Neural crest cell (in vitro differentiated cells): ENCODE results near the gene LRRC45. TPM values are rescaled to one million over a fixed set of nuclear protein-coding genes. Genes with fewer than 3 reads are reported as not detected.

Experiments
- DNase-seq: peaks from one replicate; pipeline ENCODE4 v3.0.0; 2021; ENCODE audit warnings: low read depth, mixed read lengths, low spot score
- H3K27ac Mint-ChIP-seq: one replicate; pipeline ENCODE4 v1.8.0; 2021; ENCODE audit warnings: mild to moderate bottlenecking, mixed read lengths; ENCODE audit not compliant: unreplicated experiment
- H3K27me3 Mint-ChIP-seq: 2 replicates; pipeline ENCODE4 v1.8.0; 2021; ENCODE audit warnings: low read depth, mild to moderate bottlenecking, mixed read lengths
- H3K36me3 Mint-ChIP-seq: 2 replicates; pipeline ENCODE4 v1.8.0; 2021; ENCODE audit warnings: low read depth, mild to moderate bottlenecking, mixed read lengths
- H3K4me1 Mint-ChIP-seq: 2 replicates; pipeline ENCODE4 v1.8.0; 2021; ENCODE audit warnings: mixed read lengths
- H3K4me3 Mint-ChIP-seq: one replicate; pipeline ENCODE4 v1.8.0; 2021; ENCODE audit warnings: mild to moderate bottlenecking, mixed read lengths
- H3K9me3 Mint-ChIP-seq: 2 replicates; pipeline ENCODE4 v1.8.0; 2021; ENCODE audit warnings: mixed read lengths
- total RNA-seq: library from RNA; stranded (reverse); gene quantifications from 2 replicates; pipeline ENCODE4 v1.2.1, GENCODE V29; 2021
- TF ChIP-seq, protein P1 (sequence below): fragments of 200-600 bp; sonication (generic); conservative IDR thresholded peaks from 2 replicates; pipeline ENCODE4 v1.5.0; 2021; ENCODE audit warnings: antibody characterized with exemption, mild to moderate bottlenecking

LRRC45 gene
- total RNA-seq, 1 donor from 2014 or later, result 63.5 TPM

DNA sequence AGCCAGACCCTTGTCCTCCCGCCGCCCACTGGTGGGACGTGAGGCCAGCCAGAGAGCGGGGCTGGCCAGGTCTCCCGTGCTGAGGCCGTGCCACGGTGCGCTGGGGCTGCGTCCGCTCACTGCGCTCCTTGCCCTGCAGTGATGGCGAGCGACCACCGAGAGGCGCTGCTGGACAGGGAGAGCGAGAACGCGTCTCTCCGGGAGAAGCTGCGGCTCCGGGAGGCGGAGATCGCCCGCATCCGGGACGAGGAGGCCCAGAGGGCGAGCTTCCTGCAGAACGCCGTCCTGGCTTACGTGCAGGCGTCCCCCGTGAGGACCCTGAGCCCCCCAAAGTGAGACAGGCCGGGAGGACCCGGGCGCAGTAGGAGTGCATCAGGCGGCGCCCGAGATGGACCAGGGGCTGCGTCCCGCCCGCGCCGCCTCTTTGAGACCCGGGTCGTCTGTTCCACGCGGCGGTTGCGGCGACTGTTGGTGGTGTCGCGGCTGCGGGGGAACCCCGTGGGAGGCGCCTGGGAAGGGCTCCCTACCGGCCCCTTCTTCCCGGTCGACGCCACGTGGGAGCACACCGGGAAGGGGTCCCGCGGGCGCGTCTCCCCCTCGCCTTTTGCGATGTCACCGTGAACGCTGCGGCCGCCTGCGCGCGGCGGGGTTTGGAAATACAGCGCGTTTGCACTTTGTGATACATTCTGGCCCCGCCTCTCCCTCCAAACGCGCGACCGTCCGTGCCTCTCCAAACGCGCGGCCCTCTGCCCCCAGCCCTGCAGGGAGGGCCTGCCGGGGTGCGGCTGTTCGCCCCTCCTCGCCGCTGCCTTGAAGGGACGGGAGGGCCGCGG is 7.6 kb downstream of the LRRC45 start:
- peaks cover 14% of the 10 kb centered on the region for H3K4me1 Mint-ChIP-seq
- H3K27ac Mint-ChIP-seq, result peak overlapping the region; percentile 27
- H3K36me3 Mint-ChIP-seq, result no peaks in the 10 kb centered on the region
- peaks cover 3% of the 10 kb centered on the region for H3K27me3 Mint-ChIP-seq
- peak overlapping the region; percentile 87 for H3K4me3 Mint-ChIP-seq
- TF ChIP-seq, protein P1, sequence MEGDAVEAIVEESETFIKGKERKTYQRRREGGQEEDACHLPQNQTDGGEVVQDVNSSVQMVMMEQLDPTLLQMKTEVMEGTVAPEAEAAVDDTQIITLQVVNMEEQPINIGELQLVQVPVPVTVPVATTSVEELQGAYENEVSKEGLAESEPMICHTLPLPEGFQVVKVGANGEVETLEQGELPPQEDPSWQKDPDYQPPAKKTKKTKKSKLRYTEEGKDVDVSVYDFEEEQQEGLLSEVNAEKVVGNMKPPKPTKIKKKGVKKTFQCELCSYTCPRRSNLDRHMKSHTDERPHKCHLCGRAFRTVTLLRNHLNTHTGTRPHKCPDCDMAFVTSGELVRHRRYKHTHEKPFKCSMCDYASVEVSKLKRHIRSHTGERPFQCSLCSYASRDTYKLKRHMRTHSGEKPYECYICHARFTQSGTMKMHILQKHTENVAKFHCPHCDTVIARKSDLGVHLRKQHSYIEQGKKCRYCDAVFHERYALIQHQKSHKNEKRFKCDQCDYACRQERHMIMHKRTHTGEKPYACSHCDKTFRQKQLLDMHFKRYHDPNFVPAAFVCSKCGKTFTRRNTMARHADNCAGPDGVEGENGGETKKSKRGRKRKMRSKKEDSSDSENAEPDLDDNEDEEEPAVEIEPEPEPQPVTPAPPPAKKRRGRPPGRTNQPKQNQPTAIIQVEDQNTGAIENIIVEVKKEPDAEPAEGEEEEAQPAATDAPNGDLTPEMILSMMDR, result peak; percentile 92
- H3K9me3 Mint-ChIP-seq, result no peaks in the 10 kb centered on the region
- DNase-seq, result peak; percentile 90

DNA sequence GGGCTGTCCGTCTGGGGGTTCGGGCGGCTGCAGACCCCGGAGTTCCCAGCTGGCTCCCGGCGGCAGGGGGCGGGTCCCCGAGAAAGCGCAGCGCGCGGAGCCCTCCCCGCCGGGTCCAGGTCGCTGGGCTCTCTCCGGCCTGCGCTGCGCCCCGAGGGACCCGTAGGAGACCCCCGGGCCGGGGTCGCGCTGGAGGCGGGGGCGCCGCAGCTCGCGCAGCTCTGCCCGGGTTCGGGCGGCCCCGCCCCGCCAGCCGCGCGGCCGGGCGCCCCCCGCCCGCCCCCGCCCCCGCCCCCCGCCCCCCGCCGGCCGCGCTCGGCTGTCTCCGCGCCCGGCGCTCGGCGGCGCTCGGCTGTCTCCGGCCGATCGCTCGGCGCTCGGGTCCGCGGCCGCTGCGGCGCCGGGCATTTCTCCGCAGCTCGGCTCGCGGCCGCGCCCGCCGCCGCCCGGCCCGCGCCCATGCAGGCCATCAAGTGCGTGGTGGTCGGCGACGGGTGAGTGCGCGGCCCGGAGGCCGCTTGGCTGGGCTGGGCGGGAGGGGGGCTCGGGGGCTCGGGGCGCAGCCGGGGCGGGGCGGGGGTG is 8.3 kb downstream of the LRRC45 start, which contains the start of gene RAC3:
TSS of gene RAC3 (plus strand) at position 376 of the 582 bp plus-strand sequence. CDS start at position 460, 84 bp downstream.
- TF ChIP-seq, protein P1, result no peak
- no peak for DNase-seq
- H3K36me3 Mint-ChIP-seq, result no peaks in the 10 kb centered on the region
- H3K27ac Mint-ChIP-seq, result peak within 1 kb of the TSS; percentile 27
- peaks cover 3% of the 10 kb centered on the region for H3K27me3 Mint-ChIP-seq
- H3K4me3 Mint-ChIP-seq, result peak within 1 kb of the TSS; percentile 87
- no peaks in the 10 kb centered on the region for H3K9me3 Mint-ChIP-seq
- H3K4me1 Mint-ChIP-seq, result peaks cover 12% of the 10 kb centered on the region

DNA sequence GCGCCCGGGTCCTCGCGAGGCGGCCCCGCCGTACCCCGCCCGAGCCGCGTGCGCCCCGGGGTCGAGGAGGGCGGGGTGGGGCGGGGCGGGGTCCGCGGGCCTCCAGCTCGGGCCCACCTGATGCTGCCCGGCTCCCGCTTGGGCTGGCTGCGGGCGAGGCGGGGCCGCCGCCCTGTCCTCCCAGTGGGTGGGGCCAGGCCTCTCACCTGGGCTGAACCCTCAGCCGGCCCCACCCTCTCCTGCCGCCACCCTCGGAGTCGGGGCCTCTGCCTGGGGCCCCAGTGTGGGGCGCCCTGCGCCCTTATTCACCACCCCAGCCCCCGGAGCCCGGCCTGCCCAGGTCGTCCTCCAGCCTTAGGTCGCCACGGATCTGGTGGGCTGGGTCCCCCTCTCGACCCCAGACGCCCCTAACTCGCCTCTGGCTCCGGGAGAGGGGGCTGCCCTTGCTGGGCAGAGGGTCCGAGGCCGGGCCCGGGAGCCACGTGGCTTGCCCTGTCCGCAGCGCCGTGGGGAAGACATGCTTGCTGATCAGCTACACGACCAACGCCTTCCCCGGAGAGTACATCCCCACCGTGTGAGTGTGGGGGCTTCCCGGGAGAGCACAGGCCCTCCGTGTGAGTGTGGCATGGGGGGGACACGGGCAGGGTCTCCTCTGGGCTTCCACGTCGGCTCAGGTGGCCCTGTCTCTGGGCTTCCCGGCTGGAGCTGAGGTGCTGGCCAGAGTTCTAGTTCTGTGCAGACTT is 9.0 kb downstream of the LRRC45 start:
- H3K27ac Mint-ChIP-seq, result no peak overlapping the region
- H3K9me3 Mint-ChIP-seq, result no peaks in the 10 kb centered on the region
- H3K4me1 Mint-ChIP-seq, result peaks cover 14% of the 10 kb centered on the region
- peaks cover 3% of the 10 kb centered on the region for H3K27me3 Mint-ChIP-seq
- TF ChIP-seq, protein P1, result no peak
- no peaks in the 10 kb centered on the region for H3K36me3 Mint-ChIP-seq
- peak overlapping the region; percentile 84 for H3K4me3 Mint-ChIP-seq
- DNase-seq, result no peak

DNA sequence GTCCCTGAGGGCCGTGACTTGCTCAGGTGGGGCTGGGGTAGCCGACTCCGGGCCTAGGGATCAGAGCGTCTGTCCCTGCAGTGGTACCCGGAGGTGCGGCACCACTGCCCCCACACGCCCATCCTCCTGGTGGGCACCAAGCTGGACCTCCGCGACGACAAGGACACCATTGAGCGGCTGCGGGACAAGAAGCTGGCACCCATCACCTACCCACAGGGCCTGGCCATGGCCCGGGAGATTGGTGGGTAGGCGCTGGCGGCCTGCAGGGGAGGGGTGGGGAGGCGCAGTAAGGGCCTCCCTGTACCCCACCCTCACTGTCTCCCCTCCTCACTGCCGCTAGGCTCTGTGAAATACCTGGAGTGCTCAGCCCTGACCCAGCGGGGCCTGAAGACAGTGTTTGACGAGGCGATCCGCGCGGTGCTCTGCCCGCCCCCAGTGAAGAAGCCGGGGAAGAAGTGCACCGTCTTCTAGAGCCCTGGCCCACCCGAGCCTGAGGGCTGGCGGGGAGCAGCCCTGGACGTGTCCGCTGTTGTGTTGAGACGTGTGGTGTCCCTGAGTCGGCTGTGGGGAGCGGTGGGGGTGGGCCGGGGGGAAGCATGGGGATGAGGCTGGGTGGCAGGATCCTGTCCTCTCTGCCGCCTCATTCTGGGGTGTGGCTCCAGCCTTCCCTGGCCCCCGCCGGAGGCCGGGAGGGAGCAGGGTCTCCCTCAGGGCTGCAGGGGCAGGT is 10.4 kb downstream of the LRRC45 start:
- TF ChIP-seq, protein P1, result no peak
- Mint-ChIP-seq H3K9me3 (no peaks in the 10 kb centered on the region), H3K27ac (no peak overlapping the region), H3K27me3 (peaks cover 3% of the 10 kb centered on the region), H3K4me1 (peaks cover 20% of the 10 kb centered on the region), H3K36me3 (no peaks in the 10 kb centered on the region), H3K4me3 (peak overlapping the region; percentile 84)
- no peak for DNase-seq
